ENCODE results near the gene VSIG2. TPM values are rescaled to one million over a fixed set of nuclear protein-coding genes. Genes with fewer than 3 reads are reported as not detected.

VSIG2 gene
- total RNA-seq, 6 donors from 2014 or later = 32.5 to 55.3 (median 40.2) TPM

GRCh38 chr11:124766156-124766555 is 14.1 kb upstream of the VSIG2 start:
- H3K27ac ChIP-seq = no peak overlapping the region
- TF ChIP-seq, protein P1, sequence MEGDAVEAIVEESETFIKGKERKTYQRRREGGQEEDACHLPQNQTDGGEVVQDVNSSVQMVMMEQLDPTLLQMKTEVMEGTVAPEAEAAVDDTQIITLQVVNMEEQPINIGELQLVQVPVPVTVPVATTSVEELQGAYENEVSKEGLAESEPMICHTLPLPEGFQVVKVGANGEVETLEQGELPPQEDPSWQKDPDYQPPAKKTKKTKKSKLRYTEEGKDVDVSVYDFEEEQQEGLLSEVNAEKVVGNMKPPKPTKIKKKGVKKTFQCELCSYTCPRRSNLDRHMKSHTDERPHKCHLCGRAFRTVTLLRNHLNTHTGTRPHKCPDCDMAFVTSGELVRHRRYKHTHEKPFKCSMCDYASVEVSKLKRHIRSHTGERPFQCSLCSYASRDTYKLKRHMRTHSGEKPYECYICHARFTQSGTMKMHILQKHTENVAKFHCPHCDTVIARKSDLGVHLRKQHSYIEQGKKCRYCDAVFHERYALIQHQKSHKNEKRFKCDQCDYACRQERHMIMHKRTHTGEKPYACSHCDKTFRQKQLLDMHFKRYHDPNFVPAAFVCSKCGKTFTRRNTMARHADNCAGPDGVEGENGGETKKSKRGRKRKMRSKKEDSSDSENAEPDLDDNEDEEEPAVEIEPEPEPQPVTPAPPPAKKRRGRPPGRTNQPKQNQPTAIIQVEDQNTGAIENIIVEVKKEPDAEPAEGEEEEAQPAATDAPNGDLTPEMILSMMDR (IDR thresholded peaks at IDR 0.05) = no peak
- peaks cover 0 to 44% (median 7%) of the 10 kb centered on the region in 4 donors for H3K36me3 ChIP-seq
- H3K4me3 ChIP-seq = no peak overlapping the region
- no peaks in the 10 kb centered on the region for H3K9me3 ChIP-seq
- H3K27me3 ChIP-seq = peaks cover 0 to 4% (median 1%) of the 10 kb centered on the region in 4 donors
- 89 to 95% methylated on average over 2 of the region's 2 CpGs for WGBS, 2 donors
- peaks cover 16 to 29% (median 26%) of the 10 kb centered on the region in 4 donors for H3K4me1 ChIP-seq
- DNase-seq (no peak), ATAC-seq (ENCODE audit: low FRiP score in 2 of 2) (no peak)

- ATAC-seq (ENCODE audit: low FRiP score in 2 of 2) (peak; percentile 39 to 60), DNase-seq (peak; percentile 89 to 98)
- TF ChIP-seq POLR2AphosphoS5 (IDR thresholded peaks at IDR 0.05) (no peak), EP300 (IDR thresholded peaks at IDR 0.05) (no peak)
- TF ChIP-seq, protein P1 (IDR thresholded peaks at IDR 0.05) = peak; percentile 56 to 75 (median 71)
- Histone ChIP-seq H3K9me3 (no peaks in the 10 kb centered on the region), H3K27me3 (peaks cover 0 to 9% (median 5%) of the 10 kb centered on the region in 4 donors), H3K27ac (peak overlapping the region; percentile 91 to 97 (median 95)), H3K4me3 (peak overlapping the region; percentile 62 to 80 (median 70)), H3K4me1 (peaks cover 27 to 55% (median 43%) of the 10 kb centered on the region in 4 donors), H3K36me3 (peaks cover 0 to 34% (median 7%) of the 10 kb centered on the region in 4 donors)
- WGBS, 2 donors = 5 to 8% methylated on average over 16 to 21 of the region's 21 CpGs
These were observed 11.3 kb upstream of the VSIG2 start for GRCh38 chr11:124763156-124763947.

DNA sequence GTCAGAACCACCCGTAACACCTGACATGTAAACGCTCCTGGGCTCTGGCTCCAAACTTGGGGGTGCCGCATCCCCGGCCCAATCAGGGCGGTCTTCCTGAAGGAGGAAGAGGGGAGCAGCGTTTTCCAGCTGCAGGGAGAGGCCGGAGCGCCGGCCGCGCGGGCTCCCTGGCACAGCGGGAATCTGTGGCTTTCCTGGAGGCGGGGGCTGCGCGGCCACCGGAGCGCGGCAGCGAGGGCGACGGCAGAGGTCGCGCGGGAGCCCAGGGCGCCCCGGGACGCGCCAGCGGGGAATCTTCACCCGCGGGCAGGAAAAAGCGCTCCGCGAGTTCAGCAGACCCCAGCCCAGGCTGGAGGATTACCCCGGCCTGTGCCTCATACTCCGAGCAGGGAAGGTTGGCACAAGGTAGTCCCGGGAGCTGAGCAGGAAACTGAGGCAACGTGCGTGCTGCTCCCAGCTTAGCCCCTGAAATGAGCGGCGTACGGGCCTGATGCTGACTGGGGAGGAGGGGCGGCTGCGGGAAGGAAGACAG is 10.6 kb upstream of the VSIG2 start:
- Histone ChIP-seq H3K27me3 (peaks cover 0 to 9% (median 5%) of the 10 kb centered on the region in 4 donors), H3K36me3 (peaks cover 0 to 28% (median 7%) of the 10 kb centered on the region in 4 donors), H3K4me3 (peak overlapping the region; percentile 62 to 80 (median 70)), H3K4me1 (peaks cover 34 to 62% (median 49%) of the 10 kb centered on the region in 4 donors), H3K9me3 (no peaks in the 10 kb centered on the region), H3K27ac (peak overlapping the region; percentile 91 to 97 (median 95))
- TF ChIP-seq EP300 (IDR thresholded peaks at IDR 0.05) = no peak
- TF ChIP-seq POLR2A (IDR thresholded peaks at IDR 0.05) = no peak
- no peak for TF ChIP-seq POLR2AphosphoS5 (IDR thresholded peaks at IDR 0.05)
- TF ChIP-seq, protein P1 (IDR thresholded peaks at IDR 0.05) = no peak
- WGBS, 2 donors = 0% methylated on average over 33 of the region's 45 CpGs; no CpG with 5 or more reads in 1 of the 2 donors
- peak in 1 of 2 donors; percentile 18 for ATAC-seq (ENCODE audit: low FRiP score in 2 of 2)
- peak in 1 of 2 donors; percentile 90 for DNase-seq

DNA sequence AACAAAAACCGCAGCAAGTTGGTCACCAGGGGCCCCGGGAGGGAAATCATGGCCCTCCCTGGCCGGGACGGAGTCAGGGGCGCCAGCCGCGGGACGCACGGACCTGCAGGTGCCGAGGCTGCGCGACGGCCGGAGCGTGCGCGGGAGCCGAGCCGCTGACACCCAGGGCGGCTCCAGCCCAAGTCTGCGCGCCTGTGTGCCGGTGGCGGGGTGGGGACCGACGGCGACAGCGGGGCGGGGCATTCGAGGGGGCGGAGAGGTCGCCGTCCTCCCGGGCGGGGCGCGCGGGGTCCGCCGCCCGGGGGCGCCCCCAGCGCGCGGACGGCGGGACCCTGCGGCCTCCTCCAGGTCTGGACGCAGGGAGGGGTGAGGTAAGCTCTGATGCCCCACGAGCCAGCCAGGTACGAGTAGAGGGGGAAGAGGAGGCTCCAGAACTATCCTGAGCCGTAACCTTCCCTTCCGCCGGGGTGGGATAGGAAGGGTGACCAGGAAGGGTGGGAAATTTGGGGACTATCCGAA is 10.1 kb upstream of the VSIG2 start, which contains the start of gene ESAM:
Gene ESAM (minus strand): TSS at position 186 of the 519 bp plus-strand sequence. CDS start 136 bp downstream, at position 50.
- 0% methylated on average over 34 of the region's 55 CpGs; no CpG with 5 or more reads in 1 of the 2 donors for WGBS, 2 donors
- peak within 1 kb of the TSS; percentile 91 to 97 (median 95) for H3K27ac ChIP-seq
- H3K9me3 ChIP-seq = no peaks in the 10 kb centered on the region
- peak; percentile 11 to 88 (median 54) for TF ChIP-seq POLR2A (IDR thresholded peaks at IDR 0.05)
- TF ChIP-seq POLR2AphosphoS5 (IDR thresholded peaks at IDR 0.05) = peak; percentile 94
- TF ChIP-seq, protein P1 (IDR thresholded peaks at IDR 0.05) = no peak
- TF ChIP-seq EP300 (IDR thresholded peaks at IDR 0.05) = peak in 1 of 4 donors; percentile 22
- ATAC-seq (ENCODE audit: low FRiP score in 2 of 2) = peak in 1 of 2 donors; percentile 47
- H3K4me1 ChIP-seq = peaks cover 39 to 67% (median 49%) of the 10 kb centered on the region in 4 donors
- peak; percentile 80 to 95 for DNase-seq
- peak within 1 kb of the TSS; percentile 62 to 84 (median 73) for H3K4me3 ChIP-seq
- H3K36me3 ChIP-seq = peaks cover 0 to 26% (median 2%) of the 10 kb centered on the region in 4 donors
- H3K27me3 ChIP-seq = peaks cover 0 to 9% (median 5%) of the 10 kb centered on the region in 4 donors

All from upper lobe of left lung (tissue), 6 donors.